Stimulated activated CD4-positive, alpha-beta T cell treated with anti-CD3 and anti-CD28 coated beads, Interleukin-4, amount 100 ng/mL, for 4 hours (primary cell): ENCODE measurements around the gene SFT2D3.
"Not testable (repeated sequence)": the region's sequence is repeated elsewhere in the genome, so short reads cannot be mapped to it uniquely, and the experiment has no call there.

Experiments
- DNase-seq, 2 experiments: peaks; one replicate each; pipeline ENCODE4 v3.0.0-alpha.2; 2020

Gene SFT2D3

GRCh38 chr2:127712999-127713398 lies 11.7 kb downstream of the SFT2D3 start:
- no peak for DNase-seq

GRCh38 chr2:127713562-127713961 lies 12.3 kb downstream of the SFT2D3 start:
- no peak for DNase-seq

- DNase-seq = no peak
These were observed 14.6 kb downstream of the SFT2D3 start for GRCh38 chr2:127715778-127716449.

GRCh38 chr2:127718271-127718670 lies 17.0 kb downstream of the SFT2D3 start:
- no peak for DNase-seq

GRCh38 chr2:127719301-127720218 lies 18.3 kb downstream of the SFT2D3 start:
- no peak for DNase-seq

- DNase-seq = no peak
These were observed 20.1 kb downstream of the SFT2D3 start for GRCh38 chr2:127721311-127721977.

GRCh38 chr2:127721978-127722355 lies 20.7 kb downstream of the SFT2D3 start:
- no peak for DNase-seq

GRCh38 chr2:127722807-127723206 lies 21.5 kb downstream of the SFT2D3 start:
- DNase-seq = no peak

GRCh38 chr2:127726158-127726880 lies 25.0 kb downstream of the SFT2D3 start:
- no peak for DNase-seq

- DNase-seq = no peak
These were observed 32.0 kb downstream of the SFT2D3 start for GRCh38 chr2:127733113-127733815.

GRCh38 chr2:127733816-127734537 lies 32.7 kb downstream of the SFT2D3 start:
- no peak for DNase-seq

- no peak for DNase-seq
These were observed 33.7 kb downstream of the SFT2D3 start for GRCh38 chr2:127735044-127735443.

- DNase-seq = no peak
These were observed 34.5 kb downstream of the SFT2D3 start for GRCh38 chr2:127735537-127736399.

GRCh38 chr2:127737892-127738291 lies 36.6 kb downstream of the SFT2D3 start:
- DNase-seq = no peak

GRCh38 chr2:127739800-127740199 lies 38.5 kb downstream of the SFT2D3 start:
- no peak for DNase-seq

GRCh38 chr2:127740665-127741288 lies 39.5 kb downstream of the SFT2D3 start:
- no peak for DNase-seq

GRCh38 chr2:127743477-127744026 lies 42.3 kb downstream of the SFT2D3 start:
- DNase-seq = no peak

GRCh38 chr2:127747621-127748020 lies 46.3 kb downstream of the SFT2D3 start:
- DNase-seq = no peak

GRCh38 chr2:127749537-127749936 lies 48.2 kb downstream of the SFT2D3 start:
- DNase-seq = not testable (repeated sequence)

- no peak for DNase-seq
These were observed 52.1 kb downstream of the SFT2D3 start for GRCh38 chr2:127753374-127753773.
